ENCODE results near the gene PURA. TPM values are rescaled to one million over a fixed set of nuclear protein-coding genes. Genes with fewer than 3 reads are reported as not detected.

The PURA gene
- total RNA-seq, 1 donor from 2014 or later = 9.2 TPM

- H3K27ac Mint-ChIP-seq (ENCODE audit: unreplicated experiment) = no peak overlapping the region
- no peaks in the 10 kb centered on the region for H3K9me3 Mint-ChIP-seq (ENCODE audit: unreplicated experiment)
- no peaks in the 10 kb centered on the region for H3K36me3 Mint-ChIP-seq (ENCODE audit: low read depth, unreplicated experiment)
- H3K9ac ChIP-seq (ENCODE audit: low read length) = no peak overlapping the region
- DNase-seq (ENCODE audit: low read depth) = no peak
- no peak overlapping the region for H3K4me2 ChIP-seq (ENCODE audit: low read length)
- H3K4me3 ChIP-seq (ENCODE audit: insufficient read depth, low read depth, low read length) = no peak overlapping the region
- FAIRE-seq = no peak
- no peaks in the 10 kb centered on the region for H3K27me3 Mint-ChIP-seq (ENCODE audit: low read depth, unreplicated experiment)
- H3K4me3 Mint-ChIP-seq (ENCODE audit: unreplicated experiment) = no peak overlapping the region
- no peak for TF ChIP-seq EZH2 (IDR thresholded peaks at IDR 0.05; ENCODE audit: insufficient read depth, low read length)
- TF ChIP-seq, protein P1, sequence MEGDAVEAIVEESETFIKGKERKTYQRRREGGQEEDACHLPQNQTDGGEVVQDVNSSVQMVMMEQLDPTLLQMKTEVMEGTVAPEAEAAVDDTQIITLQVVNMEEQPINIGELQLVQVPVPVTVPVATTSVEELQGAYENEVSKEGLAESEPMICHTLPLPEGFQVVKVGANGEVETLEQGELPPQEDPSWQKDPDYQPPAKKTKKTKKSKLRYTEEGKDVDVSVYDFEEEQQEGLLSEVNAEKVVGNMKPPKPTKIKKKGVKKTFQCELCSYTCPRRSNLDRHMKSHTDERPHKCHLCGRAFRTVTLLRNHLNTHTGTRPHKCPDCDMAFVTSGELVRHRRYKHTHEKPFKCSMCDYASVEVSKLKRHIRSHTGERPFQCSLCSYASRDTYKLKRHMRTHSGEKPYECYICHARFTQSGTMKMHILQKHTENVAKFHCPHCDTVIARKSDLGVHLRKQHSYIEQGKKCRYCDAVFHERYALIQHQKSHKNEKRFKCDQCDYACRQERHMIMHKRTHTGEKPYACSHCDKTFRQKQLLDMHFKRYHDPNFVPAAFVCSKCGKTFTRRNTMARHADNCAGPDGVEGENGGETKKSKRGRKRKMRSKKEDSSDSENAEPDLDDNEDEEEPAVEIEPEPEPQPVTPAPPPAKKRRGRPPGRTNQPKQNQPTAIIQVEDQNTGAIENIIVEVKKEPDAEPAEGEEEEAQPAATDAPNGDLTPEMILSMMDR (IDR thresholded peaks at IDR 0.05; ENCODE audit: insufficient read depth, low read depth, low read length) = no peak
- H4K20me1 ChIP-seq (ENCODE audit: insufficient read depth, low read length) = peaks cover 52% of the 10 kb centered on the region
- no peaks in the 10 kb centered on the region for H3K9me3 ChIP-seq (ENCODE audit: insufficient read depth, low read depth, low read length)
- H3K36me3 ChIP-seq (ENCODE audit: insufficient read depth, low read length) = no peaks in the 10 kb centered on the region
- peaks cover 2% of the 10 kb centered on the region for H3K27me3 ChIP-seq (ENCODE audit: insufficient read depth, low read length)
- H3K27ac ChIP-seq (ENCODE audit: low read depth, low read length) = no peak overlapping the region
- H3K4me1 ChIP-seq (ENCODE audit: insufficient read depth, low read length) = peaks cover 13% of the 10 kb centered on the region
- no peak overlapping the region for H2AFZ ChIP-seq (ENCODE audit: low read depth, low read length)
- peaks cover 15% of the 10 kb centered on the region for H3K4me1 Mint-ChIP-seq (ENCODE audit: low read depth, unreplicated experiment)
- peaks cover 46% of the 10 kb centered on the region for H3K79me2 ChIP-seq (ENCODE audit: insufficient read depth, low read length)
Measured at GRCh38 chr5:140117523-140117922, 3.6 kb downstream of the PURA start.

- Histone ChIP-seq H3K4me2 (ENCODE audit: low read length) (no peak overlapping the region), H3K27me3 (ENCODE audit: insufficient read depth, low read length) (no peaks in the 10 kb centered on the region), H3K4me3 (ENCODE audit: insufficient read depth, low read depth, low read length) (no peak overlapping the region), H3K36me3 (ENCODE audit: insufficient read depth, low read length) (no peaks in the 10 kb centered on the region), H3K9me3 (ENCODE audit: insufficient read depth, low read depth, low read length) (no peaks in the 10 kb centered on the region), H3K27ac (ENCODE audit: low read depth, low read length) (no peak overlapping the region), H2AFZ (ENCODE audit: low read depth, low read length) (no peak overlapping the region), H3K4me1 (ENCODE audit: insufficient read depth, low read length) (peaks cover 5% of the 10 kb centered on the region), H4K20me1 (ENCODE audit: insufficient read depth, low read length) (peaks cover 50% of the 10 kb centered on the region), H3K9ac (ENCODE audit: low read length) (no peak overlapping the region), H3K79me2 (ENCODE audit: insufficient read depth, low read length) (peaks cover 40% of the 10 kb centered on the region)
- Mint-ChIP-seq H3K27ac (ENCODE audit: unreplicated experiment) (no peak overlapping the region), H3K36me3 (ENCODE audit: low read depth, unreplicated experiment) (no peaks in the 10 kb centered on the region), H3K4me3 (ENCODE audit: unreplicated experiment) (no peak overlapping the region), H3K27me3 (ENCODE audit: low read depth, unreplicated experiment) (no peaks in the 10 kb centered on the region), H3K4me1 (ENCODE audit: low read depth, unreplicated experiment) (peaks cover 13% of the 10 kb centered on the region), H3K9me3 (ENCODE audit: unreplicated experiment) (no peaks in the 10 kb centered on the region)
- no peak for DNase-seq (ENCODE audit: low read depth)
- no peak for TF ChIP-seq EZH2 (IDR thresholded peaks at IDR 0.05; ENCODE audit: insufficient read depth, low read length)
- TF ChIP-seq, protein P1 (IDR thresholded peaks at IDR 0.05; ENCODE audit: insufficient read depth, low read depth, low read length) = no peak
- no peak for FAIRE-seq
Measured at GRCh38 chr5:140118302-140118936, 4.5 kb downstream of the PURA start.

DNA sequence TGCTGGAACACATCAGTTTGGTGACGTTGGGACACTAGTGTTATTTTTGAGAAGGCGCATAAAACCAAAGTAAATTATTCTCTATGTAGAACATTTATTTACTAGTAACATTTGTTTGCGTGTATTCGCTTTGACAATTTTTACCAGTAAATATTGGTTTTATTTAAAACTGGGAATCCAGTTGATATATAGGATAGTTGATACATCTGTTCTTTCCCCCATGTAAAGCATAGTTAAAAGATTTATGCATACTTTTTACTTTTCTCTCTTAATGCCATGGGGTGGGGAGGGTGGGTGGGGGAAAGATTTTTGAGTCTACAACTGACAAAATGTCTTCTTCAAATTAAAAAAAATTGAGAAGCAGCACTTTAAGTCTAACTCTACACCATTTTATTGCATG is 11.7 kb downstream of the PURA start, which contains the start of gene IGIP:
Gene IGIP, plus strand, starts transcription at position 301 of the 400 bp plus-strand sequence. CDS start 2,540 bp downstream, outside the sequence.
- peaks cover 15% of the 10 kb centered on the region for H3K79me2 ChIP-seq (ENCODE audit: insufficient read depth, low read length)
- no peaks in the 10 kb centered on the region for H3K27me3 ChIP-seq (ENCODE audit: insufficient read depth, low read length)
- Mint-ChIP-seq H3K4me3 (ENCODE audit: unreplicated experiment) (no peak within 1 kb of the TSS), H3K9me3 (ENCODE audit: unreplicated experiment) (no peaks in the 10 kb centered on the region), H3K27ac (ENCODE audit: unreplicated experiment) (no peak within 1 kb of the TSS), H3K36me3 (ENCODE audit: low read depth, unreplicated experiment) (no peaks in the 10 kb centered on the region), H3K4me1 (ENCODE audit: low read depth, unreplicated experiment) (peaks cover 13% of the 10 kb centered on the region), H3K27me3 (ENCODE audit: low read depth, unreplicated experiment) (peaks cover 2% of the 10 kb centered on the region)
- TF ChIP-seq EZH2 (IDR thresholded peaks at IDR 0.05; ENCODE audit: insufficient read depth, low read length) = no peak
- TF ChIP-seq, protein P1 (IDR thresholded peaks at IDR 0.05; ENCODE audit: insufficient read depth, low read depth, low read length) = no peak
- H3K4me3 ChIP-seq (ENCODE audit: insufficient read depth, low read depth, low read length) = no peak within 1 kb of the TSS
- no peak within 1 kb of the TSS for H2AFZ ChIP-seq (ENCODE audit: low read depth, low read length)
- H3K4me1 ChIP-seq (ENCODE audit: insufficient read depth, low read length) = no peaks in the 10 kb centered on the region
- H3K27ac ChIP-seq (ENCODE audit: low read depth, low read length) = no peak within 1 kb of the TSS
- FAIRE-seq (no peak), DNase-seq (ENCODE audit: low read depth) (no peak)
- no peaks in the 10 kb centered on the region for H3K36me3 ChIP-seq (ENCODE audit: insufficient read depth, low read length)
- H3K4me2 ChIP-seq (ENCODE audit: low read length) = no peak within 1 kb of the TSS
- peaks cover 32% of the 10 kb centered on the region for H4K20me1 ChIP-seq (ENCODE audit: insufficient read depth, low read length)
- H3K9me3 ChIP-seq (ENCODE audit: insufficient read depth, low read depth, low read length) = no peaks in the 10 kb centered on the region
- no peak within 1 kb of the TSS for H3K9ac ChIP-seq (ENCODE audit: low read length)
